Measurements from ENCODE around the gene NDRG4.

Gene NDRG4

DNA sequence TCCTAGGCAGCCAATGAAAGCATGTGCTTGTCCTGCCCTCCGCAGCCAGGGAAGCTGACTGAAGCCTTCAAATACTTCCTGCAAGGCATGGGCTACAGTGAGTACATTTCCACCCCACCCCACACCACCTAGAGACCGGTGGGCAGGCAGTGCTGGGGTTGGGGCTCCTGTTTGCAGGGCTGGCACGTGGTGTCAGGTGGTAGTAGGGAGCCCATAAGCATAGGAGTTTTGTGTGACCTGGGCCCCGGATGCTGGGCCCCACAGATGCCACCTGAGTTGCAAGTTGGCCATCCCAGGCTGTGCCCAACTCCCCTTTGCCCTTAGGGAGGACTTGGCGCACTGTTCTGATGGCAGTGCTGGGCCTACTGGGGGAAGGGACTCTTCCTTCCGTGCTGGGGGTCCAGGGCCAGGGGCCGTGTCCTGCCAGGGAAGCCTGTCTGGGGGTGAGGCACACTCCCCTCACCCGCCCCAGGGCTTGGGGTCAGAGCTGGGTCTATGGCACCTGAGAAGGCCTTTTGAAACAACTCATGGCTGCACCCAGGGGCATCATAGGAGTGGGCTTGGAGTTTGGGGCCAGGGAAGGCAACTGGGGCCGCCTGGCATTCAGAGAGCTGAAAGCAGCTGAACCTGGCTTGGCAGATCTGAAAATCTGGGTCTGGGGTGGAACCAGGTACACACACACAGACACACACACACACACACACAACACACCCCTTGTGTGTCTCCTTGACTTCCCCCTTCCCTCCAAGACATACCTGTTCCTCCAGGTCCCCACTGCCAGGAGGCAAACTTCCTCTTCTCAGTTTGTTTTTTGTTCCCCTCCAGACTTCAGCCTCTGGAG, 9.5 kb downstream of the NDRG4 start:
- no peak for DNase-seq (ENCODE audit: low read depth)
- no peak overlapping the region for H3K4me3 ChIP-seq (ENCODE audit: low read depth, low read length)
- TF ChIP-seq CTCF (IDR thresholded peaks at IDR 0.05; ENCODE audit: low read depth, low read length, missing control alignments) = no peak

- no peak for DNase-seq (ENCODE audit: low read depth)
- TF ChIP-seq CTCF (IDR thresholded peaks at IDR 0.05; ENCODE audit: low read depth, low read length, missing control alignments) = no peak
- no peak overlapping the region for H3K4me3 ChIP-seq (ENCODE audit: low read depth, low read length)
These were observed 10.3 kb downstream of the NDRG4 start for GRCh38 chr16:58510097-58510775.

GRCh38 chr16:58510776-58511628, 11.1 kb downstream of the NDRG4 start:
- DNase-seq (ENCODE audit: low read depth) = no peak
- TF ChIP-seq CTCF (IDR thresholded peaks at IDR 0.05; ENCODE audit: low read depth, low read length, missing control alignments) = no peak
- no peak overlapping the region for H3K4me3 ChIP-seq (ENCODE audit: low read depth, low read length)

DNA sequence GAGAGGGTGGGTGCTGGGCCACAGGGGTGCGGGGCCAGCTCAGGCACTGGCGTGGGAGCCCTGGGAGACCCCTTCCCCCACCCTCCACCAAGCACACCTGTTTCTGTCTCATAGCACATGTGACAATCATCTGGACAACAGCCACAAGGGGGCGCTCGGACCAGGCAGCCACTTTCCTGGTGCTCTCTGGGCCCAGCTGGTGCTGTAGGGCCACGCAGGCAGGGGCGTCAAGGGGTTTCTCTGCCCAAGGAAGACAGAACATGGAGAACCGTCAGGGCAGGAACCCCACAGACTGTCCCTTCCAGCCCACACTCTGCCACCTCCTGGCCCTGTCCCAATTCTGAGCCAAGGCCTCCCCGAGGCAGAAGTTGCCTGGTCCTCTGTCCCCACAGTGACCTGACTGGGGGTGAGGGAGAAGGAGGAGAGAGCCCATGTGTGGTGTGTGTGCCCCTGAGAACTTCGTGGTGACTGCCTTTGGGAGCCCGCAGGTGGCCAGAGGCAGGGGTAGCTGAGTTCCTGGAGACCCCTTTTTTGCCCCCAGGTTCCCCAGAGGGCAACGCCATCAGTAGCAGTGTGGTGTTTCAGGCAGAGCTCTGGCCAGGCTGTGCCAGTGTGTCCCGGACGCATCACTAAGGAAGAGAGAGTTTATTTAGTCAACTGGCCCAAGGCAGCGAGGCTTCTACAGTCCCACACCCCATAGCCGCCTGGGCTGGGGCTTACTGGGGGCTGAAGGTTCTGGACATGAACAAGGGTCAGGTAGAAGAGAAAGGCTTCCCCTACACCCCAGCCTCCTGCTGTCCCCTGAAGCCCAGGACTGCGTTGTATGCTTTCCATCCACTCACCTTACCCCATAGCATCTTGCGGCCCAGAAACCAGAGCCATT, 12.2 kb downstream of the NDRG4 start:
- peak; percentile 85 for TF ChIP-seq CTCF (IDR thresholded peaks at IDR 0.05; ENCODE audit: low read depth, low read length, missing control alignments)
- H3K4me3 ChIP-seq (ENCODE audit: low read depth, low read length) = no peak overlapping the region
- DNase-seq (ENCODE audit: low read depth) = no peak

DNA sequence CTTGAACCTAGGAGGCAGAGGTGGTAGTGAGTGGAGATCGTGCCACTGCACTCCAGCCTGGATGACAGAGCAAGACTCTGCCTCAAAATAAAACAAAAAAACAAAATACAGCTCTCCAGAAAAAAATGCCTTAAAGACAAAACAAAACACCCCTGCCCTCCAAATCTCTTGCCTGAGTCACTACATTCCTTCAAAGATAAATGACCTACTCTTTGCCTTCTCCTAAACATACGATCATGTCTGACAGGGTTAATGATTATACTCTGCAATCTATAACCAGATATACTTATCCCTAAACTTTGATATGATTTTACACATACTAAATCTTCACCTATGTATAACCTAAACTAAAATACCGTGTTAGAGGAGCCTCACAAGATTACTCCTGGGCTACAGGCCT, 13.9 kb downstream of the NDRG4 start:
- DNase-seq (ENCODE audit: low read depth) = no peak
- TF ChIP-seq CTCF (IDR thresholded peaks at IDR 0.05; ENCODE audit: low read depth, low read length, missing control alignments) = no peak
- no peak overlapping the region for H3K4me3 ChIP-seq (ENCODE audit: low read depth, low read length)

All from GM12864 (cell line).